Smooth muscle cell (in vitro differentiated cells): ENCODE results near the gene GNAI3. TPM values are rescaled to one million over a fixed set of nuclear protein-coding genes. Genes with fewer than 3 reads are reported as not detected.

Experiments used
- DNase-seq: peaks from one replicate; lab custom pipeline; 2025; ENCODE audit not compliant: unreplicated experiment; lab: John Stamatoyannopoulos, UW
- H2AFZ ChIP-seq: fragments of 200-600 bp; sonication (generic); 2 replicates; pipeline ENCODE4 v1.6.0; 2016; ENCODE audit warnings: antibody characterized with exemption, low read depth, mild to moderate bottlenecking
- H3F3A ChIP-seq: fragments of 200-600 bp; sonication (generic); 2 replicates; pipeline ENCODE4 v1.6.0; 2017; ENCODE audit warnings: antibody characterized with exemption, low read depth
- H3K27ac ChIP-seq: fragments of 200-600 bp; sonication (generic); 2 replicates; pipeline ENCODE4 v1.5.1; 2016; ENCODE audit warnings: low read depth, mild to moderate bottlenecking
- H3K27me3 ChIP-seq: fragments of 200-600 bp; sonication (generic); 2 replicates; pipeline ENCODE4 v1.6.1; 2016; ENCODE audit warnings: low read depth, mild to moderate bottlenecking
- H3K36me3 ChIP-seq: fragments of 200-600 bp; sonication (generic); 2 replicates; pipeline ENCODE4 v1.5.1; 2016; ENCODE audit warnings: low read depth
- H3K4me1 ChIP-seq: fragments of 200-600 bp; sonication (generic); 2 replicates; pipeline ENCODE4 v1.5.1; 2016; ENCODE audit warnings: low read depth
- H3K4me2 ChIP-seq: fragments of 200-600 bp; sonication (generic); 2 replicates; pipeline ENCODE4 v1.6.0; 2016; ENCODE audit warnings: mild to moderate bottlenecking
- H3K4me3 ChIP-seq: fragments of 200-600 bp; sonication (generic); 2 replicates; pipeline ENCODE4 v1.5.1; 2016; ENCODE audit warnings: mild to moderate bottlenecking
- H3K79me2 ChIP-seq: fragments of 200-600 bp; sonication (generic); 2 replicates; pipeline ENCODE4 v1.6.0; 2016; ENCODE audit warnings: low read depth, mild to moderate bottlenecking
- H3K9ac ChIP-seq: fragments of 200-600 bp; sonication (generic); 2 replicates; pipeline ENCODE4 v1.6.0; 2016; ENCODE audit warnings: low read depth
- H3K9me3 ChIP-seq: fragments of 200-600 bp; sonication (generic); replicated peaks from 2 replicates; pipeline ENCODE4 v1.5.1; 2016; ENCODE audit warnings: low read depth
- H4K20me1 ChIP-seq: fragments of 200-600 bp; sonication (generic); 2 replicates; pipeline ENCODE4 v1.6.0; 2016; ENCODE audit warnings: low read depth
- WGBS: methylation state at CpG from one replicate; pipeline ENCODE4 v1.1.7; 2016; ENCODE audit warnings: low lambda C conversion rate; 5-methylcytosine and 5-hydroxymethylcytosine counted together
- polyA plus RNA-seq: library from polyadenylated mRNA; unstranded; fragments of >200 nt; fragmentation: Nextera tagmentation; extraction: Ambion mirVana; gene quantifications from 2 replicates; pipeline ENCODE4 v1.2.1, GENCODE V29; 2016
- total RNA-seq: library from RNA; depleted of rRNA; stranded (reverse); fragments of >200 nt; gene quantifications from 2 replicates; pipeline ENCODE4 v1.2.3, GENCODE V29; 2014
- TF ChIP-seq, protein P1 (sequence below): fragments of 200-600 bp; sonication (generic); IDR thresholded peaks from 2 replicates; pipeline ENCODE4 v1.5.1; 2017; ENCODE audit warnings: borderline replicate concordance, mild to moderate bottlenecking, antibody characterized with exemption; ENCODE audit not compliant: insufficient read depth, poor library complexity, severe bottlenecking

GNAI3 gene
- total and polyA plus RNA-seq, 2 experiments from 2014 or later: 11.4 to 15.4 TPM

DNA sequence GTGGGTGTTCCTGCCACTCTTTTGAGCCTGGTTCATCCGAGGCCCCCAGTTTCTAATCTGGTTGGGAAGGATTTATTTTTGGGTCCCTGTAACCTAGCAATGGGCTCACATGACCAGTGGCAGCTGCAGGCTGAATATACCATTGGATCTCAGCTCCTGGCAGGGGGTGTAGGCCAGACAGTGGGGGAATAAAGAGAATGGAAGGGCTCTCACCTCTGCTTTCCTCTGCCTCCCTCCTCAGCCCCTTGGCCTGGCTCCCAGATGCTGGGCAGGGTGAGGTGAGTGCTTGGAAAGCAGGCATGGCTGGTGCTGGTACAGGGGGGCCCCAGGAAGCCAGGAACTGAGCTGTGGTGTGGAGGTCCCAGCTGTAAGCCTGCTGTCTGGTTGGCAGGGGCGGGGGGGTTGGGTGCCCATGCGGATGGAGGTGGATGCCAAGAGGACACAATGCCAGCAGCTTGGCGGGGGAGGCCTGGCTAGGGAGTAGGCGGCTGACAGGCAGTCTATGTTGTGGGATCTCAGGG is 12.4 kb upstream of the GNAI3 start:
- H3K27me3 ChIP-seq: no peaks in the 10 kb centered on the region
- H3K27ac ChIP-seq: no peak overlapping the region
- H3K9ac ChIP-seq: no peak overlapping the region
- WGBS: 77% methylated on average over 5 of the region's 5 CpGs
- no peaks in the 10 kb centered on the region for H3K9me3 ChIP-seq
- no peaks in the 10 kb centered on the region for H4K20me1 ChIP-seq
- H3K79me2 ChIP-seq: no peaks in the 10 kb centered on the region
- H3K4me3 ChIP-seq: no peak overlapping the region
- H3K4me1 ChIP-seq: no peaks in the 10 kb centered on the region
- no peak overlapping the region for H3K4me2 ChIP-seq
- H3K36me3 ChIP-seq: no peaks in the 10 kb centered on the region
- H3F3A ChIP-seq: no peaks in the 10 kb centered on the region
- no peak for DNase-seq
- H2AFZ ChIP-seq: no peak overlapping the region
- TF ChIP-seq, protein P1, sequence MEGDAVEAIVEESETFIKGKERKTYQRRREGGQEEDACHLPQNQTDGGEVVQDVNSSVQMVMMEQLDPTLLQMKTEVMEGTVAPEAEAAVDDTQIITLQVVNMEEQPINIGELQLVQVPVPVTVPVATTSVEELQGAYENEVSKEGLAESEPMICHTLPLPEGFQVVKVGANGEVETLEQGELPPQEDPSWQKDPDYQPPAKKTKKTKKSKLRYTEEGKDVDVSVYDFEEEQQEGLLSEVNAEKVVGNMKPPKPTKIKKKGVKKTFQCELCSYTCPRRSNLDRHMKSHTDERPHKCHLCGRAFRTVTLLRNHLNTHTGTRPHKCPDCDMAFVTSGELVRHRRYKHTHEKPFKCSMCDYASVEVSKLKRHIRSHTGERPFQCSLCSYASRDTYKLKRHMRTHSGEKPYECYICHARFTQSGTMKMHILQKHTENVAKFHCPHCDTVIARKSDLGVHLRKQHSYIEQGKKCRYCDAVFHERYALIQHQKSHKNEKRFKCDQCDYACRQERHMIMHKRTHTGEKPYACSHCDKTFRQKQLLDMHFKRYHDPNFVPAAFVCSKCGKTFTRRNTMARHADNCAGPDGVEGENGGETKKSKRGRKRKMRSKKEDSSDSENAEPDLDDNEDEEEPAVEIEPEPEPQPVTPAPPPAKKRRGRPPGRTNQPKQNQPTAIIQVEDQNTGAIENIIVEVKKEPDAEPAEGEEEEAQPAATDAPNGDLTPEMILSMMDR: no peak

DNA sequence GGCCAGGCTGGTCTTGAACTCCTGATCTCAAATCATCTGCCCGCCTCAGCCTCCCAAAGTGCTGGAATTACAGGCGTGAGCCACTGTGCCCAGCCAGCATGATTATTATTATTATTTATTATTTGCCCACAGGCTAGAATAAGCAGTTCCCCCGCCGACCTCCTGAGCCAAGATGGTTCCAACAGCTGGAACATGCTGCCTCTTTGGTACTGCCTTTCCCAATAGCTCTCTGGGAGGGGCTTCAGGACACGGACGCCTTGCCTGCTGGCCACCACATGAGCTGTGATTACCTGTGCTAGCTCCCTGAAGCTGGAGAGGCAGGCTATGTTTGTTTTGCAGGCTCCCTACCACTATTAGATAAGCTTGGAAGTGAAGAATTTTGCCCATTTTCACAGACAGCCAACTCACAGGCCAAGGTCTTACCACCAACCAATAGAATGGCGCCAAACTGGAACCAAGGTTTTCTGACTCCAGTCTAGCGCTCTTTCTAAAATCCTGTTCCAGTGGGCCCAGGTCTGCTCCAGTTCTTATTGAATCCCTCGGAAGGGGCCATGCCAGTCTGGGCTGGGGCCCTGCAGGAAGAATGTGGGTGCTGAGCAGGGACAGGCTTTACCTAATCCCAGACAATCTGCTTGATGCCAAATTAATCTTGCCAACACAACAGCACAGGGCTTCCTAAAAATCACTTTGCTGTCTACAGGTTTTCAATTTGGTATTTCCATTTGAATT is 10.8 kb upstream of the GNAI3 start:
- H3K4me3 ChIP-seq: no peak overlapping the region
- DNase-seq: no peak
- TF ChIP-seq, protein P1: no peak
- H3K9ac ChIP-seq: no peak overlapping the region
- H2AFZ ChIP-seq: no peak overlapping the region
- no peak overlapping the region for H3K4me2 ChIP-seq
- no peaks in the 10 kb centered on the region for H4K20me1 ChIP-seq
- H3F3A ChIP-seq: no peaks in the 10 kb centered on the region
- no peaks in the 10 kb centered on the region for H3K36me3 ChIP-seq
- no peak overlapping the region for H3K27ac ChIP-seq
- no peaks in the 10 kb centered on the region for H3K4me1 ChIP-seq
- no peaks in the 10 kb centered on the region for H3K9me3 ChIP-seq
- H3K79me2 ChIP-seq: no peaks in the 10 kb centered on the region
- WGBS: 93% methylated on average over 9 of the region's 9 CpGs
- no peaks in the 10 kb centered on the region for H3K27me3 ChIP-seq

DNA sequence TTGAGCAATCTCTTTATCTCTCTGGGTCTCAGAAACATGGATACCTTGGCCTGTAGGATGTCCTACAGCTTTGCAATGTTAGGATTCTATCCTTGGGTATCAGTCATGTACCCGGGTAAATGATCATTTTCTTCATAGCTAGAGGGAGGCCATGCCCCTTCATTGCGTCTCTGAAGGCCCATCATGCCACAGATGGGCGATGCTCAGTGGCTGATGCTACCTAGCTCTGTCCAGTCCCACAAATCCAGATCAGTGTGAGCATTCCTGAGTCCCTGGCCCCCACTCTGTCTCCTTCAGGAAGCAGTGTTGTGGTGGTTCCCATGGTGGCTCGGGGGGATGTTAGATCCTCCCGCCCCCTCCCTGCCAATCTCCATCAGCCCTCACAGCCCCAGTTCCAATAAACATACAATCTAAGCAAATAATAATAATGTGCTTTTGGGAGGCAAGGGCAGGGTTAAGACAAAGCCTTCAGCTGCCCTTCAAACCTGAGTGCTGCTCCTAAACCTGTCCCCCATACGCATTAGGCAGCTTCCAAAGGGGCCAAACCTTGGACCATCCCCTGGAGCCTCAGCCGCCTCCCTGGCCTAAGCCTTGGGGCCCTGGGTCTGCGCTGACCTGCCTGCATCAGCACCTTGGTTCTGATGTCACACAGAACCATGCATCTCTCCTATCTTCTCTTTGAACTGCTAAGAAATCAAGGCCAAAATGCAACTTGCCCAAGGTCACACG is 9.4 kb upstream of the GNAI3 start:
- H3K27me3 ChIP-seq: no peaks in the 10 kb centered on the region
- no peaks in the 10 kb centered on the region for H3K36me3 ChIP-seq
- H2AFZ ChIP-seq: no peak overlapping the region
- no peak overlapping the region for H3K4me2 ChIP-seq
- DNase-seq: no peak
- no peaks in the 10 kb centered on the region for H3K79me2 ChIP-seq
- no peaks in the 10 kb centered on the region for H3K9me3 ChIP-seq
- TF ChIP-seq, protein P1: no peak
- no peak overlapping the region for H3K9ac ChIP-seq
- no peaks in the 10 kb centered on the region for H3F3A ChIP-seq
- H3K4me1 ChIP-seq: no peaks in the 10 kb centered on the region
- H3K4me3 ChIP-seq: no peak overlapping the region
- 91% methylated on average over 9 of the region's 9 CpGs for WGBS
- H3K27ac ChIP-seq: no peak overlapping the region
- H4K20me1 ChIP-seq: no peaks in the 10 kb centered on the region
